ENCODE data around the gene MTRR.
"Not testable (repeated sequence)": the region's sequence is repeated elsewhere in the genome, so short reads cannot be mapped to it uniquely, and the experiment has no call there.

Gene MTRR

GRCh38 chr5:7904170-7904569 is 35.2 kb downstream of the MTRR start:
- no peak for DNase-seq
- no peak for TF ChIP-seq CTCF (IDR thresholded peaks at IDR 0.05; ENCODE audit: low read depth, low read length)
- Histone ChIP-seq H3K4me3 (ENCODE audit: low read depth, low read length) (no peak overlapping the region), H3K27me3 (no peaks in the 10 kb centered on the region), H3K4me1 (no peaks in the 10 kb centered on the region), H3K9me3 (no peaks in the 10 kb centered on the region), H3K36me3 (peaks cover 36% of the 10 kb centered on the region)

GRCh38 chr5:7907612-7908011 is 38.7 kb downstream of the MTRR start:
- DNase-seq, result no peak
- Histone ChIP-seq H3K27me3 (no peaks in the 10 kb centered on the region), H3K4me1 (no peaks in the 10 kb centered on the region), H3K9me3 (no peaks in the 10 kb centered on the region), H3K4me3 (ENCODE audit: low read depth, low read length) (no peak overlapping the region), H3K36me3 (peaks cover 6% of the 10 kb centered on the region)
- TF ChIP-seq CTCF (IDR thresholded peaks at IDR 0.05; ENCODE audit: low read depth, low read length), result no peak

GRCh38 chr5:7908317-7908716 is 39.4 kb downstream of the MTRR start:
- no peaks in the 10 kb centered on the region for H3K9me3 ChIP-seq
- no peak overlapping the region for H3K4me3 ChIP-seq (ENCODE audit: low read depth, low read length)
- peaks cover 4% of the 10 kb centered on the region for H3K36me3 ChIP-seq
- no peaks in the 10 kb centered on the region for H3K4me1 ChIP-seq
- TF ChIP-seq CTCF (IDR thresholded peaks at IDR 0.05; ENCODE audit: low read depth, low read length), result no peak
- no peak for DNase-seq
- H3K27me3 ChIP-seq, result no peaks in the 10 kb centered on the region

GRCh38 chr5:7910738-7911428 is 41.9 kb downstream of the MTRR start:
- TF ChIP-seq CTCF (IDR thresholded peaks at IDR 0.05; ENCODE audit: low read depth, low read length), result no peak
- Histone ChIP-seq H3K27me3 (no peaks in the 10 kb centered on the region), H3K9me3 (no peaks in the 10 kb centered on the region), H3K36me3 (peaks cover 4% of the 10 kb centered on the region; the same call in 1 of the 2 replicates), H3K4me3 (ENCODE audit: low read depth, low read length) (no peak overlapping the region), H3K4me1 (no peaks in the 10 kb centered on the region)
- no peak for DNase-seq

- DNase-seq, H3K4me1 ChIP-seq: not testable (repeated sequence)
Observed at GRCh38 chr5:7911429-7911771, 42.5 kb downstream of the MTRR start.

GRCh38 chr5:7916171-7916804 is 47.3 kb downstream of the MTRR start:
- Histone ChIP-seq H3K9me3 (no peaks in the 10 kb centered on the region), H3K4me3 (ENCODE audit: low read depth, low read length) (no peak overlapping the region), H3K27me3 (no peaks in the 10 kb centered on the region), H3K4me1 (no peaks in the 10 kb centered on the region), H3K36me3 (no peaks in the 10 kb centered on the region)
- no peak for DNase-seq
- no peak for TF ChIP-seq CTCF (IDR thresholded peaks at IDR 0.05; ENCODE audit: low read depth, low read length)

More at GRCh38 chr5:7911429-7911771, 42.5 kb downstream of the MTRR start:
- not testable (repeated sequence) for H3K4me3 ChIP-seq (ENCODE audit: low read depth, low read length); H3K27me3 ChIP-seq; H3K36me3 ChIP-seq; H3K9me3 ChIP-seq
